SKM-1 treated with dmso at 0.1 percent for 144 hours (cell line): ENCODE results near the gene TGFBR3.

Experiments
- DNase-seq: peaks from one replicate; lab custom pipeline; 2025; ENCODE audit not compliant: unreplicated experiment; lab: John Stamatoyannopoulos, UW

The TGFBR3 gene

GRCh38 chr1:91827459-91828321 lies 58.3 kb downstream of the TGFBR3 start:
- no peak for DNase-seq

- no peak for DNase-seq
These were observed 58.9 kb downstream of the TGFBR3 start for GRCh38 chr1:91827087-91827458.

GRCh38 chr1:91826649-91827048 lies 59.3 kb downstream of the TGFBR3 start:
- no peak for DNase-seq

GRCh38 chr1:91826248-91826647 lies 59.7 kb downstream of the TGFBR3 start:
- no peak for DNase-seq

- peak; percentile 56 for DNase-seq
These were observed 64.7 kb downstream of the TGFBR3 start for GRCh38 chr1:91821126-91821868.

- DNase-seq: no peak
These were observed 66.7 kb downstream of the TGFBR3 start for GRCh38 chr1:91819038-91819788.

GRCh38 chr1:91818713-91818975 lies 67.3 kb downstream of the TGFBR3 start:
- DNase-seq: no peak

- no peak for DNase-seq
These were observed 68.6 kb downstream of the TGFBR3 start for GRCh38 chr1:91817211-91817905.

- no peak for DNase-seq
These were observed 69.9 kb downstream of the TGFBR3 start for GRCh38 chr1:91816031-91816430.

GRCh38 chr1:91814448-91814847 lies 71.5 kb downstream of the TGFBR3 start:
- no peak for DNase-seq

GRCh38 chr1:91813813-91814212 lies 72.1 kb downstream of the TGFBR3 start:
- no peak for DNase-seq

- DNase-seq: no peak
These were observed 74.5 kb downstream of the TGFBR3 start for GRCh38 chr1:91811363-91812025.

GRCh38 chr1:91809317-91809716 lies 76.6 kb downstream of the TGFBR3 start:
- no peak for DNase-seq

GRCh38 chr1:91807921-91808620 lies 77.9 kb downstream of the TGFBR3 start:
- no peak for DNase-seq

- DNase-seq: no peak
These were observed 78.9 kb downstream of the TGFBR3 start for GRCh38 chr1:91806769-91807700.

GRCh38 chr1:91806181-91806768 lies 79.7 kb downstream of the TGFBR3 start:
- DNase-seq: no peak

GRCh38 chr1:91805311-91805801 lies 80.6 kb downstream of the TGFBR3 start:
- no peak for DNase-seq

- peak; percentile 15 for DNase-seq
These were observed 81.4 kb downstream of the TGFBR3 start for GRCh38 chr1:91804546-91805023.
